Fibroblast of skin of right biceps (primary cell): ENCODE measurements around the gene IBA57.
"Not testable (repeated sequence)": the region's sequence is repeated elsewhere in the genome, so short reads cannot be mapped to it uniquely, and the experiment has no call there.

Experiments used
- DNase-seq: peaks from one replicate; pipeline ENCODE4 v3.0.0-alpha.2; 2013

Gene IBA57

DNA sequence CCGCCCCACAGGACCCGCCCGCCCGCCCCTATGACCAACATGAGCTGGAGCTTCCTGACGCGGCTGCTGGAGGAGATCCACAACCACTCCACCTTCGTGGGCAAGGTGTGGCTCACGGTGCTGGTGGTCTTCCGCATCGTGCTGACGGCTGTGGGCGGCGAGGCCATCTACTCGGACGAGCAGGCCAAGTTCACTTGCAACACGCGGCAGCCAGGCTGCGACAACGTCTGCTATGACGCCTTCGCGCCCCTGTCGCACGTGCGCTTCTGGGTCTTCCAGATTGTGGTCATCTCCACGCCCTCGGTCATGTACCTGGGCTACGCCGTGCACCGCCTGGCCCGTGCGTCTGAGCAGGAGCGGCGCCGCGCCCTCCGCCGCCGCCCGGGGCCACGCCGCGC is 7.9 kb upstream of the IBA57 start:
- no peak for DNase-seq

DNA sequence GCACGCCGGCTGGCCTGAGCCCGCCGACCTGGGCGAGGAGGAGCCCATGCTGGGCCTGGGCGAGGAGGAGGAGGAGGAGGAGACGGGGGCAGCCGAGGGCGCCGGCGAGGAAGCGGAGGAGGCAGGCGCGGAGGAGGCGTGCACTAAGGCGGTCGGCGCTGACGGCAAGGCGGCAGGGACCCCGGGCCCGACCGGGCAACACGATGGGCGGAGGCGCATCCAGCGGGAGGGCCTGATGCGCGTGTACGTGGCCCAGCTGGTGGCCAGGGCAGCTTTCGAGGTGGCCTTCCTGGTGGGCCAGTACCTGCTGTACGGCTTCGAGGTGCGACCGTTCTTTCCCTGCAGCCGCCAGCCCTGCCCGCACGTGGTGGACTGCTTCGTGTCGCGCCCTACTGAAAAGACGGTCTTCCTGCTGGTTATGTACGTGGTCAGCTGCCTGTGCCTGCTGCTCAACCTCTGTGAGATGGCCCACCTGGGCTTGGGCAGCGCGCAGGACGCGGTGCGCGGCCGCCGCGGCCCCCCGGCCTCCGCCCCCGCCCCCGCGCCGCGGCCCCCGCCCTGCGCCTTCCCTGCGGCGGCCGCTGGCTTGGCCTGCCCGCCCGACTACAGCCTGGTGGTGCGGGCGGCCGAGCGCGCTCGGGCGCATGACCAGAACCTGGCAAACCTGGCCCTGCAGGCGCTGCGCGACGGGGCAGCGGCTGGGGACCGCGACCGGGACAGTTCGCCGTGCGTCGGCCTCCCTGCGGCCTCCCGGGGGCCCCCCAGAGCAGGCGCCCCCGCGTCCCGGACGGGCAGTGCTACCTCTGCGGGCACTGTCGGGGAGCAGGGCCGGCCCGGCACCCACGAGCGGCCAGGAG is 7.2 kb upstream of the IBA57 start:
- DNase-seq: no peak

DNA sequence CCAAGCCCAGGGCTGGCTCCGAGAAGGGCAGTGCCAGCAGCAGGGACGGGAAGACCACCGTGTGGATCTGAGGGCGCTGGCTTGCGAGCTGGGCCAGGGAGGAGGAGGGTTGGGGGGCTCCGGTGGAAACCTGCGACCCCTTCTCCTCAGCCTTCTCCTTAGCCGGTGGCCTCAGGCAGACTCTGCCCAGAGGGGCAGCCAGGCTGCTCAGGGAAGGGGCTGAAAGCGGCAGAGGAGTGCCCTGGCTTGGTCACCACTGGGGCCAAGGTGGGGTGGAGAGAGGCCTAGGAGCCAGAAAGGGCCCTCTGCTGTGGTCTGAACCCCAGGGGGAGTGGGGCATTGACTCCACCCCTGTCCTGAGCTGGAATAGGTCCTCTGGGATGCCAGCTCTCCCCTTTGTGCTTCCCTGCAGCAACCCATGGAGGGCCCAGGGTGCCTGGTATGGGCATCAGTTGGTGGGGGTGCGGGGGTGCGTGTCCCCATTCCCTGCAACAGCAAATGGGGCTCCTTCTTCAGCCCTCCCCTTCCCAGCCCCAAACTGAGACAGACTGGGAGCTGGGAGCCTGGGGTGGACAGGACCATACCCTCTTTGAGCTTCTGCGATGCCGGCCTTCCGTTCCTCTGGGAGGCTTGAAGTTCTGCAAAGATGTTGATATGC is 6.5 kb upstream of the IBA57 start:
- no peak for DNase-seq

DNA sequence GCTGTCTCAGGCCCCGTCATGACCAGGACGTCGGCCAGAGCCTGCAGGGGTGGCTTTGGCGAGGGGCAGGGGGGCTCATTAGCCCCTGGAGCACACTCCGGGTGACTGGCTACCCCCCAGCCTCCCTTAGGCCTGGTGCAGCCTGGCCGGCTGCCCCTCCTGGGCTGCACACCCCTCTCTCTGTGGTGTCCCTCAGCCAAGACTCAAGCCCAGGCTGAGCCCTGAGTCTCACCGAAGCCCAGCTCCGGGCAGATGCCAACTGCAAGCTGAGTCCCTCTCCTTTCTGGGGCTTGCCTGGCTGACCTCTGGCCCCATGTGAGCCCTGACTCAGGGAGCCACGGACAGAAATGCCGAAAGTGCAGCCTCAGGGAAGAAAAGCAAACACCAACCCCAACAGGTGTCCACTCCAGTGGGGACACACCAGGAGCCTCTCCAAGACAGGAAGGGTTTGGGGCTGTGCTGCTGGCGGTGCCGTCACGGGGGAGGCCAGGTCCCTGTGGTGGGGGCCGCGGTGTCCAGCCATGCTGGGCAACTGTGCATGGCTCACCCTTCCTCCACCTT is 5.3 kb upstream of the IBA57 start:
- no peak for DNase-seq

DNA sequence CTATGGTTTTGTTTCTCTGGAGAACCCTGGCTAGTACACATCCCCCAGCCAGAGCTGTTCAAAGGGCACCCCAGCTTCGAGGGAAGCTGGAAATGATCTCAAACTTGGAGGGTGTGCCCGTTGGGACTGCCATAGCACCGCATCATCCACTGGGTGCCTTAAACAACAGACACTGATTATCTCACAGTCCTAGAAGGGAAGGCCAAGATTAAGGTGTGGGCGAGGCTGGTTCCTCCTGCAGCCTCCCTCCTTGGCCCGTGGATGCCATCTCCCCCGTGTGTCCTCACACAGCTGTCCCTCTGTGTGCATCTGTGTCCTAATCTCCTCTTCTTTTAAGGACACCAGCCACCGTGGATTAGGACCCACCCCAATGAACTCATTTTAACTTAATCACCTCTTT is 4.2 kb upstream of the IBA57 start:
- DNase-seq: no peak

GRCh38 chr1:228161866-228162265 is 3.7 kb upstream of the IBA57 start:
- DNase-seq: no peak

GRCh38 chr1:228162286-228163006 is 3.2 kb upstream of the IBA57 start:
- DNase-seq: peak; percentile 44

DNA sequence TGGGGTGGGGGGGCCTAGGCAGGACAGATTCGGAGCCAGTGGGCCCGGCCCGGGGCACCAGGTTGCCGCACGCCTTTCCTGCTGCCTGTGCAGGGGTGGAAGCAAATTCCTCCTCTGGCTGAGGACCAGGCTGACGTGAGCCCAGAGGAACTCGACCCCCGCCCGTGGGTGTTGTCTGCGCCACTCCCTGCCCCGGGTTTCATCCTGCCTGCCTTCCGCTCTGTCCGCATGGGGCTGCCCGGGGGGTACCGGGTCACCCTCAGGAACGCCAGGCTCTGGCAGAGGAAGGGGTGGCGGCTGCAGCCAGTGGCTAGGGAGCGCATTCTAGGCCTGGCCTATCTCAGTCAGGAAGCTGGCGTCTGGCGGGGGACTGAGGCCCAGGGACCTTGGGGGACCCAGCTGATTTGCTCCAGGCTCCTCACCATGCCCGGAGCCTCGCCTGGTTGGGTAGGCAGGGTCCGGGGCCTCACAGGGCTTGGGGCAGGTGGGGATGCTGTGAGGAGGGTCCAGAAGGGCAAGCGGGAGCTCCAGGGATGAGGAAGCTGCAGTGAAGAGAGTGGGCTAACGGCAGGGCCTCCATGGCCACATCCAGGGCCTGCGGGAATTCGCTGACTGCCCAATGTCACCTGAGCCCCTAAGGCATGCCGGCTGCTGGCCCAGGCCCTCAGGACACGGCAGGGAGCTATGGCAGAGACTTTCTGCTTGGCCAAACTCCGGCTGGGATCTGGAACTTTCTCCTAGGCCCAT is 2.4 kb upstream of the IBA57 start:
- peak; percentile 37 for DNase-seq

- no peak for DNase-seq
Observed at GRCh38 chr1:228163776-228164519, 1.7 kb upstream of the IBA57 start.

GRCh38 chr1:228164561-228165371 is 838 bp upstream of the IBA57 start:
- no peak for DNase-seq

DNA sequence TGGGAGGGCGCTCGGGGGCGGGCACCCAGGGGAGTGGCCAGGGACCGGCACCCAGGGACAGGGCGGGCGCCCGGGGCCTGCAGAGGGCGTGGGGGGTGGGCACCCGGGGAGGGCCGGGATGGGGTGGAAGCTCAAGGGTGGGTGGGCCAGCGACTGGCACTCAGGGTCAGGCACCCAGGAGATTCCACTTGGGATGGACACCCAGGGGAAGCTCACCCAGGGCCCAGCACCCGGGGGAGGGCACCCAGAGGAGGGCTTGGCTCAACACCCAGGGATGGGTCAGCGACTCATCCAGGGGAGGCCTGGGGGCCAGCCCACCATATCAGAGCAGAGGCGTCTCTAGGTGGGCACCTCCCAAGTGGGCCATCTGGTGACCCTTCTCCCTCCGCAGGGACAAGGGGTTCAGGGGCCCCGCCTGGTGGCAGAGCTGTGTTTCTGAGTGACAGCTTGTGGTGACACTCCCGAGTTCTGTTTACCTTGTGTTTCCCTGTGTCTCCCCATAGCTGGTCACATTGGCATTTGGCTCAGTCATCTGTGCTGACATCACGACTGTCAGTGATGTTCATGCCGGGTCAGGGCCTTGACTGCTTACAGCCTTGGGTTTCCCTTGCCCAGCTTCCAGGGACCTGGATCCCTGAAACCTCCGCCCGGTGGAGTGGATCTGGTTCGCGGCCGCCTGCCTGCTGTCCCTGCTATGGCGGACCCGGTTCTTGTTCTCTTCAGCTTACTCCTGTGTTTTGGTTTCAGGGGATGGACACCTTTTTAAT is 749 bp downstream of the IBA57 start:
- peak; percentile 61 for DNase-seq

DNA sequence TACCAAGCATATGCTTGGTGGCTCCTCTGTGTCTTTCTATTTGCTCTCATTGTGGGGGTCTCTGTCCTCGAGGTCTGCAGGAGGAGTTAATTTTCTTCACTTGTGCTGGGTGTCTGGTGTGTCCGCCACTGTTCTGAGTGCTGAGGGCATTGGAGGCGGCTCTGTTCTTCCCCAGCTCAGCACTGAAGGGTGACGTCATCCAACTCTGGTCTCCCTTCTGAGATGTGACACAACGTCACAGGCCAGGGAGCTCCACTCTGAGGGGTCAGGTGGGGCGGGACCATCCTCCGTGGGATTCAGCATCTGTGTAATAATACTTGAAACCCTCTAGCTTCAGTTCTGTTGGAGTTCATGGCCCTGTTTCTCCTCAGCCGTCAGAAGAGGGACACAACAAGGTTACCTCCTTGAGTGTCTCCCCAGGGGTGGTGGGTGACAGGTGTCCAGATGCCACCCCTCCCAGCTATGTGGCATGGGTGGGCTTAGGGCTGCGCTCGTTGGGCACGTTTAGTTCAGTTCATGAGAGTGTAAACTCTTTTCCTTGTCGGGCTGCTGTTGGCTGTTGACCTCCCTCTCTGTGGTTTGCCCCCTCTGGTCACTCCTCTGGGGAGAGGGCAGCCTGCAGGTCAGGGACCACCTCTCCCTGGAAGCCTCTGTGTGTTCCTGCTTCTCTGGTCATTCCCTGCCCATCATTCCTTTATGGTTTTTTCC is 3.1 kb downstream of the IBA57 start:
- DNase-seq: no peak

GRCh38 chr1:228169345-228169744 is 3.7 kb downstream of the IBA57 start:
- no peak for DNase-seq

GRCh38 chr1:228170666-228171065 is 5.1 kb downstream of the IBA57 start:
- no peak for DNase-seq

DNA sequence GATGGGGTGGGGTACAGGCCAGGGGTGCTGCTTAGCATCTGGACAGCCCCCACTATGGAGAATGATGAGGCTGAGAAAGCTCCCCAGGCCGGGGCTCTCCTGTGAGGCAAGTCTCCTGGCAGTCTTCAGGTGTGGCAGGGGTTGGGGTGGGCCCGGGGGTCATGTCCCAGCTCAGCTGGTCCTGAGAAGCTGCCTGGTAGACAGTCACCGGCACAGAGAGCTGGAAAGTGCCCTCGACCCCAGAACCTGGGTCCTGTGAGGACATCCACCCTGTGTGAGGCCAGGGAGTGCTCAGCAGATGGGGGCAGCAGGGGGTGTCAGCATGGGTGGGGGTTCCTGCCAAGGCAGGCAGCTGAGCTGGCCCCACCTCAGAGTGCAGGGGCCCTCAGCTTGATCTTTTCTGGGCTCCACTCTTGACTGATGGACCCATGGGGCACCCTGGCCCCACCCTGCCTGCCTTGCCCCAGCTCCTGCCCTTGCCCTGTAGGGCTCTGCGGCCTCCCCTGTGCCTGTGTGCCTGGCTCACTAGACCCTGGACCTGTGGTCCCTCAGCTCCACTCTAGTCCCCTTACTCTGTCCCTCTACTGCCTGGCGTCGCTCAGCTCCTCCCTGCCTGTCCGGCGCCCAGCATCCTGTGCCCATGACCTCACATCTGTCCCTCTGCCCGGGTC is 5.8 kb downstream of the IBA57 start:
- no peak for DNase-seq

DNA sequence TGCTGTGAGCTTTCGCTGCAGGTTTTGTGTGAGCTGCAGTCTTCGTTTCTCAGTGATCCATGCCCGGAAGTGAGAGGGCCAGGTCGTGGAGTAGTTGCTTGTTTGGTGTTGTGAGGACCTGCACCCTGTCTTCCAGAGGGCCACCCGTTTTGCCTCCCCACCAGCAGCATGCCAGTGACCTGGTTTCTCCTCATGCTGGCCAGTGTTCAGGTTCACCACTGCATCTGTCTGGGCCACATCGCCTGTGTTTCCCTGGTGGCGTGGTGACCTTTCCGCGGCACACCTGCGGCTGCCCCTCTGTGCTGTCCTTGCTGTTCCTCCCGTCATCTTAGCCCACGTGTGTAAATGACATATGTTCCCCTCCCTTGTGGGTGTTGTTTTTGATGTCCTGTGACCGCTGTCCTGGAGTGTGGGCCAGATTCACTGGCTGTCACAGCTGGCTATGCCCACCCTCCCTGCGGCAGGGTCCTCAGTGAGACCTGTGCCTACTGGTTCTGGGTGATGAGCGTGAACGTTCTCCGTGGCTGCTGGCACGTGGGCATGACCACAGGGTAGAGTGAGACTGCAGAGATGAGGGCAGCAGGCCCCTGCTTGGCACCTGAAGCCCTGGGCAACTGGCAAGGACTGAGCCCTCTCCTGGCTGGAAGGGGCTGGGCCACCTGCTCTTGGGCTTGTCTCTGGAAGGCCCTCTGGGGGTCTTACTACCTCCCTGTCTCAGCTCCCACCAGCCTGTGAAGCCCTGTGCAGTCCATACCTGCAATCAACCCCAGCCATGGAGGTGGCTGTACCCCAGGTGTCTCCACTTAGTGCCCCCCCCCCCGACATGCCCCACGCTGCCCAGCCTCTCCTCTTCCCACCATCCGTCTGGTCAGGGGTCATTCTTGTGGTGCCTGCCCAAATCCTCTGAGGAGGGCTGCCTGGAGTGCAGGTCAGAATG is 7.3 kb downstream of the IBA57 start:
- DNase-seq: no peak

DNA sequence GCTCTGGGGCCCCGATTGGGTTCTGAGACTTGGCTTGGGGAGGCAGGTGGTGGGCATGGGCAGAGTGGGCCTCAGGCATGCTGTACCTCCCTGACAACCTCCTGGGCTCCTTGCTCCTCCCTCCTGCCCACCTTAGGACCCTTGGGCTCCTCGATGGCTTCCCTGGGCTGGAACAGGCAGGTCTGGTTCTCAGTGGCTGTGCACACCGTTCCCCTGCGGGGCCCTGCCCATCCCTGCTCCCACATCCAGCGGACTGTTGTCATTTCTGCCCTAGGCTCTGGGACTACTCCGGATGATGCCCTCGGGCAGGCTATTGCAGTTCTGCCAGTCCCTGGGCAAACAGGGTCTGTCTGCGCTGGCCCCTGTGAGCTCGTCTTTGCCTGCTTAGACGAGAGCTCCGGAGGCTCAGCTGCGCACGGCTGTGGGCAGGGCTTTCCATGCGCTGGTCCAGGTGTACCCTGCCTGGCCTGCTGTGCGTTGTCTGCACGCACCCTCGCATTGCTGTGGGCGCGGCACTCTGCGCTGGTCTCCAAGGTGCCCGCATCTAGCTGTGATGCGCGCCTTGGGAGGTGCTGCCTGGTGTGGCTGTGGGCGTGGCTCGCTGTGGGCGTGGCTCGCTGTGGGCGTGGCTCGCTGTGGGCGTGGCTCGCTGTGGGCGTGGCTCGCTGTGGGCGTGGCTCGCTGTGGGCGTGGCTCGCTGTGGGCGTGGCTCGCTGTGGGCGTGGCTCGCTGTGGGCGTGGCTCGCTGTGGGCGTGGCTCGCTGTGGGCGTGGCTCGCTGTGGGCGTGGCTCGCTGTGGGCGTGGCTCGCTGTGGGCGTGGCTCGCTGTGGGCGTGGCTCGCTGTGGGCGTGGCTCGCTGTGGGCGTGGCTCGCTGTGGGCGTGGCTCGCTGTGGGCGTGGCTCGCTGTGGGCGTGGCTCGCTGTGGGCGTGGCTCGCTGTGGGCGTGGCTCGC is 8.2 kb downstream of the IBA57 start:
- DNase-seq: not testable (repeated sequence)
